ENCODE measurements around the gene YJEFN3. TPM values are rescaled to one million over a fixed set of nuclear protein-coding genes. Genes with fewer than 3 reads are reported as not detected.

Gene YJEFN3
- total RNA-seq, 1 donor from 2014 or later: 5.8 TPM

DNA sequence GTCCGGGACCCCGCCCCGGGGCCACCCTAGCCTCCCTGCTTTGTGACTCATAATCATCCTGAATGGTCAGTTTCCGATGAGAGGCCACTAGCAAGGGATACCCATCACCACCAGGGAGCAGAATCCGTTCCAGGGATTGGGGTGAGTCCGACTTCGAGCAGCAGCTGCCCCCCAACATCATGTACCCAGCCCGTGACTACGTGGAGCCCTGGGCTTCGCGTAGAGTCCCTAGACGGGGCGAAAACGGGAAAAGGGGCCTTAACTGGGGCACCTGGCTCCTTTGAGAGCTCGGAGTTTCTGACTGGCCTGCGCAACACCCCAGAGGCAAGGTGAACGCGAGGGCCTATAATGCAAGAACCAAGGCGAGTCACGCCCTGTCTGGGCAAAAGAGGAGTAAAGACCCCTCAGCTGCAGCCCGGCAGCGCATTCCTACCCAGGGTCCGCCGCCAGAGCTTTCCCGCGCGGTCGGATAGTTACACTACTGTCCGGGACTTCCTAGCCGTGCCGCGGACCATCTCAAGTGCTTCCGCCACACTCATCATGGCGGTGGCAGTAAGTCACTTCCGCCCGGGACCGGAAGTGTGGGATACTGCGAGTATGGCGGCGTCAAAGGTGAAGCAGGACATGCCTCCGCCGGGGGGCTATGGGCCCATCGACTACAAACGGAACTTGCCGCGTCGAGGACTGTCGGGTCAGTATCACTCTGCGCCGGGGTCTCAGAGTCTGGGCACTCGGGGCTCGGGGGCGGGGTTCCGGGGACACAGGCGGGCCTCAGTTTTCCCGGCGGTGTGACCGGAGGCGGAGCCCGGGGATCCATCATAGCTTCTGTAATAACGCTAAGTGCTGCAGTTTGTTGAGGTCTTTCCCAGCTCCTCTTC is 12.8 kb upstream of the YJEFN3 start, which contains the start of gene NDUFA13:
Gene NDUFA13 (plus strand): TSS at position 584 of the 878 bp plus-strand sequence. CDS start 14 bp downstream, at position 598.
- peak; percentile 92 for ATAC-seq (ENCODE audit: poor library complexity)
- DNase-seq: peak; percentile 96
- intact Hi-C loops (cut with DNase I): no loop called here

DNA sequence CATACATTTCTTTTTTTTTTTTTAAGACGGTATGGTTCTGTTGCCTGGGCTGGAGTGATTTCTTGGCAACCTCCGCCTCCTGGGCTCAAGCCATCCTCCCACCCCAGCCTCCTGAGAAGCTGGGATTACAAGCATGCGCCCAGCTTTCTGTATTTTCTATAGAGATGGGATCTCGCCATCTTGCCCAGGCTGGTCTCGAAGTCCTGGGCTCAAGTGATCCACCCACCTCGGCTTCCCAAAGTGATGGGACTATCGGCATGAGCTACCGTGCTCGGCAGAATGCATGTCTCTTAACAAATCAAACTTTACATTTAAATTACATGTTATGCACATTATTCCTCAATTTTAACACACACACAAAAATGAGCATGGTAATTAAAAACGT is 11.5 kb upstream of the YJEFN3 start:
- ATAC-seq (ENCODE audit: poor library complexity): no peak
- no peak for DNase-seq
- intact Hi-C loops (cut with DNase I): no loop called here

DNA sequence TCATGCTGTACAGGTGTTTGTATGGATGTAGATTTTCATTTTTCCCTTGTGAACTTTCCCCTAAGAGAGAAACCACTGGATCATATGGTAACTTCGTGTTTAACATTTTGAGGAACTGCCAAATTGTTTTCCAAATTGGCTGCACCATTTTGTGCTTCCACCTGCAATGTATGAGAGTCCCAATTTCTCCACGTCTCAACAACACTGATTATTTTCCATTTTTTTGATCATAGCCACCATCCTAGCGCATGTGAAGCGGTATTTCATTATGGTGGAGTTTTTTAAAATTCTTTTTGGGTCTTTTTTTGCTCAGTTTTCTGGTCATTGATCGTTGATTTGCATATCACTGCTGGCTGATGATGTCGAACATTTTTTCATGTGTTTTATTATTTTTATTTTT is 7.7 kb upstream of the YJEFN3 start:
- DNase-seq: no peak

DNA sequence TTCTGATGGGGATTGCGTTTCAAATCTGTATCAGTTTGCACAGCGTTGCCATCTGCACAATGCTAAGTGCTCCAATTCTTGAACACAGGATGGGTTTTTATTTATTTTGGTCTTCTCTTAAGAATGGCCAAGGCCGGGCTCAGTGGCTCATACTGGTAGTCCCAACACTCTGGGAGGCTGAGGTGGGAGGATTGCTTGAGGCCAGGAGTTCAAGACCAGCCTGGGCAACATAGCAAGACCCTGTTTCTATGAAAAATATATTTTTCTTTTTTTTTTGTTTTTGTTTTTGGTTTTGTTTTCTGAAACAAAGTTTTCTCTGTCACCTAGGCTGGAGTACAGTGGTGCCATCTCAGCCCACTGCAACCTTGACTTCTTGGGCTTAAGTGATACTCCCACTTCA is 5.5 kb upstream of the YJEFN3 start:
- intact Hi-C loops (cut with DNase I): no loop called here
- DNase-seq: no peak
- no peak for ATAC-seq (ENCODE audit: poor library complexity)

More for the DNA sequence above, 7.7 kb upstream of the YJEFN3 start:
- no peak for ATAC-seq (ENCODE audit: poor library complexity)
- intact Hi-C loops (cut with DNase I): no loop called here

DNA sequence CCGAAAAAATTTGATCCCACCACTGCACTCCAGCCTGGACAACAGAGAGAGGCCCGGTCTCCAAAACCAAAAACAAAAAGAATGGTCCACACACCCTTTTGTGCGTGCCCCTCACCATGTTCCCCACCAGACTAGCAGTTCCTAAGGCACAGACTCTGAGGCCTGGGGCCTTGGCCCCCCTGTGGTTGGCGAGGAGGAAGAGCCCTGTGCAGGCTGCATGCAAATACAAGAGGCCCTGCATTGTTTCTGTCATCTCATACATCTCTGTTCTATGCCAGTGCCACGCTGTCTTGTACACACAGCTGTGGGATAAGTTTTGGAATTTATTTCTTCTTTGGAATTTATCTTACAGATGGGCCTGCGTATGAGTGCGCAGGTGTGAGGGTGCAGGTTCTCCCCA is 4.7 kb upstream of the YJEFN3 start:
- DNase-seq (no peak), ATAC-seq (ENCODE audit: poor library complexity) (no peak)
- intact Hi-C loops (cut with DNase I): no loop called here

DNA sequence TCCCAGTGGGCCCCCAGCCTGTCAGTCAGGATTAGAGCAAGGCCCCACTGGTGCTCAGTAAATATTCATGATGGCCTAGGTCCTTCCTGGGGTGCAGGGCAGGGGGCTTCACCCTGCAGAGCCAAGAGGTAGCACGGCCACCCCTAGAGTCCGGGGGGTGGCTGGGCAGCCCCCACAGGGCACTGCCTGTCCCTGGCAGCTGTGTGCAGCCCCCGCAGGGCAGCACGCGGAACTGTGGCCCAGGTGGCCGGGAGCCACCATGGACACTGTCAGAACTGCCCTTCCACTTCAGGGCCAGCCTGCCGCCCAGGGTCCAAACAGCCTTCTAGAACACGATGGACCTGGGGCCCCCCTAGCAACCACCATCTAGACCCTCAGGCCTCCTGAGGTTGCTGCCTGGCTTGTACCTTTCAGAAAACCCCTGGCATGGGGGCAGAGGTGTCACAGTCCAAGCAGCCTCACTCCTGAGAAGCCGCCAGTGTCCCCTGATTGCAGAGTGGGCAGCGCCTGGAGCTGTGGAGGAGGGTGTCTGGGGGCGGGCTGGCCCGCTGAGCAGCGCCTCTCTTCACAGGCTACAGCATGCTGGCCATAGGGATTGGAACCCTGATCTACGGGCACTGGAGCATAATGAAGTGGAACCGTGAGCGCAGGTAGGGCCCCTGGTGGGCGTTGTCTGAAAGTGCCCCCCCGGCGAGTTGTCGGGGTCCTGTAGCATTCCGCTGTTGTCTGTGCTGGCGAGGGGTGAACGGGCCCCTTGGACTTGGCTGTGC is 2.9 kb upstream of the YJEFN3 start:
- ATAC-seq (ENCODE audit: poor library complexity): no peak
- intact Hi-C loops (cut with DNase I): no loop called here
- DNase-seq: no peak

DNA sequence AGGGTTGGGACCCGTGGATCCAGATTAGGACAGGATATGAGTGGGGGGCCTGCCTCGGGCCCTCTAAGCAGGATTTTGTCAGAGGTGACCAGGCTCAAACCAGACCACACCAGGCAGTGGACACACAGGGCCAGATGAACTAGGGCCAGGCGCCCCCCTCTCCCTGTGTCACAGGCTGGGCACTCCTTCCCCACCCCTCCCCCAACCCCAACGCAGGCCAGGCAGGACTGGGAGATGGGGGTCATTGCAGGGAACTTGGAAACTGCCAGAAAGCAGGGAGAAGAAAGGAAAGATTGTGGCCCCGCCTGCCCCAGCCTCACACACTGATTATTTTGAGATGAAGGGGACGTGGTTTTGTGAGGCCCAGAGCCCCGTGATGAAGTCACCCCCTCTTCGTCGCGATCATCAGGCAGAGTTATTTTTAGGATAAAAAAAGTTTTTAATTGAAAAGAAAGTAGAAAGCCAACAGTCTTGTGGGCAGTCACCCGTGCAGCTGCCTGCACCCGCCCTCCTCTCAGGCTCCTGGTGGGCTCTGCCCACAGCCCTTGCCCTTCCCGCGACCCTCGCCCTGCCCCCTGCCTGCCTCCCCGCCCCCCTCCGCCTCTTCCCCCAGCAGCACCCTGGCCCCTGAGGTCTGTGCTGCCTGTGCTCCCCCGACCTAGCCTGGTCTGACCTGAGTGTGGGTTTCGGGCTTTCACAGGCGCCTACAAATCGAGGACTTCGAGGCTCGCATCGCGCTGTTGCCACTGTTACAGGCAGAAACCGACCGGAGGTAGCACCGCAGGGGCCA is 1.9 kb upstream of the YJEFN3 start:
- DNase-seq: no peak
- intact Hi-C loops (cut with DNase I): no loop called here
- no peak for ATAC-seq (ENCODE audit: poor library complexity)

DNA sequence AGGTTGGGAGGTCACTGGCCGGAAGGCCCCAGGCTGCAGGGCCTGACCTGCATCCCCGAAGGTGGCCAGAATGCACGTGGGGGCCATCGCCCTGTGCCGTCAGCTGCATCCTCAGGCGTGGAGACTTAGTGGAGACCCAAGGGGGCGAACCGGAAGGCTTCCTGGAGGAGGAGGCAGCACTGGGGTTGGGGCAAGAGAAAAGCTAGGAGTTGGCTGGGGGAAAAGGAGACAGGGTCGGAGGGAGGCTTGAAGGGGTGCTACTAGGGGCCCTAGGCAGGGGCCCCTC is 1.4 kb upstream of the YJEFN3 start:
- intact Hi-C loops (cut with DNase I): no loop called here
- DNase-seq (no peak), ATAC-seq (ENCODE audit: poor library complexity) (no peak)

DNA sequence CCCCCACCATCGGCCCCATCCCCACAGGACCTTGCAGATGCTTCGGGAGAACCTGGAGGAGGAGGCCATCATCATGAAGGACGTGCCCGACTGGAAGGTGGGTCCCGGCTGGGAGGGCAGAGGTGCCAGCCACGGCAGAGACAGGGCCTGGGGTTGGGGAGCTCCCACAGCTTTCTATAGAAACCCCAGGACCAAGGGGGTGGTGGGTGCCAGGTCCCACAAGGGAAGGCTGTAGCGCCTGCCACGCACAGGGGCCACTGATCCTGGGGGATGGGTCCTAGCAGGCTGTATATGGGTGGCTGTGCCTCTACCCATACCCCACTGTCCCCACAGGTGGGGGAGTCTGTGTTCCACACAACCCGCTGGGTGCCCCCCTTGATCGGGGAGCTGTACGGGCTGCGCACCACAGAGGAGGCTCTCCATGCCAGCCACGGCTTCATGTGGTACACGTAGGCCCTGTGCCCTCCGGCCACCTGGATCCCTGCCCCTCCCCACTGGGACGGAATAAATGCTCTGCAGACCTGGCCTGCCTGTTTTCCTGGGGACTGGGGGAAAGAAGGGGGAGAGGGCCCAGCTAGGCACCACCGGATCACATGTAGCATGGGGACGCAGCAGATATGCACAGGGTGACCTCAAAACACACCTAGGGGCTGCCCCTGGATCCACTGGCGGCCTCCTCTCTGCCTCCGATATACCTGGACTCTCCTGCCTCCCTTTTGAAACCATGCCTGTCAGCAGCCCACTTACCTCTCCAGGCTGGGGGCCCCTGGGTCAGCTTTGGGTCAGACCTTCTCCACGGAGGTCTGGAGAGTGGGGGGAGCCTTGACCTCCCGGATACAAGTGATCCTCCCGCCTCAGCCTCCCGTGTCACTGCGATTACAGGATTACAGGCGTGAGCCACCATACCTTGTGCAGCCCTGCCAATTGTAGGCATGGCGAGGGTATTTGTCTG is 761 bp upstream of the YJEFN3 start:
- DNase-seq (no peak), ATAC-seq (ENCODE audit: poor library complexity) (no peak)
- intact Hi-C loops (cut with DNase I): no loop called here

DNA sequence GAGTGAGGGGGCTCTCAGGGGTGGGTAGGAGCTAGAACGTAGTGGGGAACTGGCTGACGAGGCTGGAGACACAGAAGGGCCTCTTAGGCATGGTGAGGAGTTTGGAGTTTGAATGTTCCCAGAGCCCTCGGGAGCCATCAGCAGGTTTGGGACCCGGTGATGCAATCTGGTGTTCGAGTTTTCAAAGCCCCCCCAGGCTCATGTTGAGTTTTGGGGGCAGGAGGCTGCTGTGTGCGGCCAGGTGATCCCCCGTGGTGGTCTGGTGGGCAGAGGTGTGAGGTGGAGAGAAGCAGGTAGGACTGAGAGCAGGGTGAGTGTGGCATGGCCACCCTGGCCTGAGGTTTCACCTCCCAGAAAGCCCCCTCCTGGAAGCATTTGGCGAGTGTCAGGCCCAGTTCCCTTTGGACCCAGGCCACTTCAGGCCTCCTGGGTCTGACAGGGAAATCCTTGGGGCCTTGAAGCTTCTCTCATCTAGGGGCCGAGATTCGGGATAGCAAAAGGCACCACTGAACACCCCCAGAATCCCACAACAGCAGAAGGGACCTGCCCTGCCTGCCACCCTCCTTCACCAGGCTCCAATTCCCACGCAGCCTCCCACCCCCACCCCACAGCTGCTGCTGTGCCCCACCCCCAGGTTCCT is 1.2 kb downstream of the YJEFN3 start:
- intact Hi-C loops (cut with DNase I): loop anchor here (10.0 kb wide), 1 partner anchor 415 kb away; no protein-coding TSS in a partner anchor
- ATAC-seq (ENCODE audit: poor library complexity): no peak

DNA sequence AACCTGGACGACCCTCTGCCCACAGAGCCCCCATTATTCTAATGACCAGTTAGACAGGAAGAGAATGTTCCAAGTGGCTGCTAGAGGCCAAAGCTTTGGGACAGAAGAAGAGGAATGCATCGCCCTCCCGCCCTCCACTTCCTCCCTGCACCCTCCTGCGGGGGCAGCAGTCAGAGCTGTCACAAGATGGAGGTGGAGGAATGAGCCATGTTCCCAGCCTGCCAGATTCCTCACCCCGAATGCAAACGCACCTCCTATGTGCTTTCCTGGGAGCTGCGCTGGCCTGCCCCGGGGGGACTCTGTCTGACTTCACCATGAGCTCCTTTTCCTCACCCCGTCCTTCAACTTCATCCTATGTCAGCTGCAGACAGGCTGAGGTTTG is 1.7 kb downstream of the YJEFN3 start:
- DNase-seq: no peak
- ATAC-seq (ENCODE audit: poor library complexity): no peak
- intact Hi-C loops (cut with DNase I): loop anchor here (10.0 kb wide), 1 partner anchor 414 kb away; no protein-coding TSS in a partner anchor

More for the DNA sequence above, 1.2 kb downstream of the YJEFN3 start:
- no peak for DNase-seq

DNA sequence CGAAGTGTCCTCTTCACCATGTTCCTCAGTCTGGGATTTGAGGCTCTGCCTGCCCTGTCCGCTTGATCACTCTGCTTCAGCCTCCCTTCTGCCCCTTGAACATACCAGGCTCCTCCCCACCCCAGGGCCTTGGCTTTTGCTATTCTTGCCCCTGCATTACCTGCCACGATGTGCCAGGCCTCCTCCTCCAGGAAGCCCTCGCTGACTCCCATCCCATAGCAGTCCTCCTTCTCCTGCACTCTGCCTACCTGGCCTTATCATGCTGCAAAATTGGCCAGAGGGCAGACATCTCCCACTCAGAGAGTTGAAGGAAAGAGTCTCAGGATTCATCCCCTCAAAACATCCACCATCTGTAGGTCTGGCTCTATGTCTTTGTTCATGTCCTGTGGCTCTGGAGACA is 2.2 kb downstream of the YJEFN3 start:
- ATAC-seq (ENCODE audit: poor library complexity) (no peak), DNase-seq (no peak)
- intact Hi-C loops (cut with DNase I): loop anchor here (10.0 kb wide), 1 partner anchor 414 kb away; no protein-coding TSS in a partner anchor

DNA sequence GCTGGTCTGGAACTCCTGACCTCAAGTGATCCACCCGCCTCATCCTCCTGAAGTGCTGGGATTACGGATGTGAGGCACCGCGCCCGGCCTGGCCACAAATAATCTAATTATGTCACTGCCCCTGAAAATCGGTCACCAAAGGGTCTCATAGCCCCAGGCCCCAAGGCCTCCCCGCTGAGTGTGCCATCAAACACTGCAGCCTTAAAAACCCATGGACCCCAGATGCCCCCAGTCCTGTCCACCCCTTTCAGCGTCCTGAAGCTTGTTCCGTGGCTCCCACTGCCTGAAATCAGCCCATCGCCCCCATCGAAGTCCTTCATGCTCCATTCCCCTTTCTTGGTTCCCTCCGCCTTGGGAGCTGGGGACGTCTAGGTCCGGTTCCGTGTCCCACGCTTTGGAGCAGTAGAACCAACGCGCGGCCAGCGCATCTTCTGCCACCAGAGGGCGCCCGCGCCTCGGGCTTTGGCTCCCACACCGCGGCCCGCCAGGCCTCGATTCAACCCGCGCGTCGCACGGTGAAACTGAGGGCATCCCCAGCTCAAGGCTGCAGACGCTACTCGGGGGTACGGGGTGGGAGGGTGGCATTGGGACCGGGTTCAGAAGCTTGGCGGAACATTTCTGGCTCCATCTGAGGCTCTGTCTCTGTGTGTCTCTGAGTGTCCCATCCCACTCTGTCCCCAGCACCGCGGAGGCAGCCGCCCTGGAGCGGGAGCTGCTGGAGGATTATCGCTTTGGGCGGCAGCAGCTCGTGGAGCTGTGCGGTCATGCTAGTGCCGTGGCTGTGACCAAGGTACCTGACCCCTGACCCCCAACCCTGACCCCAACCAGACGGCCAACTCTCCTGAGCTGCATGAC is 3.5 kb downstream of the YJEFN3 start:
- ATAC-seq (ENCODE audit: poor library complexity) (peak; percentile 82), DNase-seq (peak; percentile 93)
- intact Hi-C loops (cut with DNase I): loop anchor here (2.0 to 10.0 kb wide), 2 partner anchors 111 to 413 kb away; partner anchors contain the start of gene GMIP

DNA sequence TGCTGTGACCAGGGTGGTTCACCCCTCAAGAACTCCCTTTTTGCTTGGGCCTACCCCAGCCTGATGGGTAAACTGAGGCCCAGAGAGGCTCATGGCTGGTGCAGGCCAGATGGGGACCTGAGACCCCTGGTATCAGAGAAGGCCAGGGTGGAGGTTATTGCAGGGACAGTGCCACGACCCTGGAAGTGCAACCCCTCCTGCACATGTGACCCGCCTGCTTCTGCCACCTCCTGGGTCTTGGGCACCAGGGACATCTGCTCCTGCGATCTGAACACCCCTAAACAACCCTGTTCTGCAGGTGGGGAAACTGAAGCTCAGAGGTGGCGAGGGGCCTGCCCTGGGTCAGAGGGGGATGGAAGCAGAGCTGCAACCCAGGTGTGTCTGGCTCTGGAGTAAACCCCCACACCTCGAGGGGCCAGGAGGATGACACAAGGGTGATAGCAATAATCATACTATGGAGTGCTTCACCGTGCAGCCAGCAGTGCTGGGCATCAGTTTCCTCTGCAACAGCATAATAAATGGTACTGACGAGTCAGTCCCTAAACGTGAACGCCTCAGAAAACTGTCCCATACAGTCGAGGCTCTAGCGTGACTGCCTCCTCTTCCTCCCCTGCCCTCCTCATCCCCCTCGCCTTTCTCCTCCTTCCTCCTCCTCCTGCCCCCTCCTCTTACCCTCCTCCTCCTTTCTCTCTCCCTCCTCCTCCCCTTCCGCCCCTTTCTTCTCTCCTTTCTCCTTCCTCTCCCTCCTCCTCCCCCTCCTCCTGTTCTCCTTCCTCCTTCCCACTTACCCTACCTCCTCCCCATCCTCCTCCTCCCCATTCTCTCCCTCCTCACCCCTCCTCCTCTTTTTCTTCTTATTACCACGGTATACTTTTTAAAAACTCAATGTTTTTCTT is 4.3 kb downstream of the YJEFN3 start:
- intact Hi-C loops (cut with DNase I): loop anchor here (2.0 to 10.0 kb wide), 2 partner anchors 110 to 412 kb away; partner anchors contain the start of gene GMIP
- ATAC-seq (ENCODE audit: poor library complexity): no peak
- DNase-seq: no peak

DNA sequence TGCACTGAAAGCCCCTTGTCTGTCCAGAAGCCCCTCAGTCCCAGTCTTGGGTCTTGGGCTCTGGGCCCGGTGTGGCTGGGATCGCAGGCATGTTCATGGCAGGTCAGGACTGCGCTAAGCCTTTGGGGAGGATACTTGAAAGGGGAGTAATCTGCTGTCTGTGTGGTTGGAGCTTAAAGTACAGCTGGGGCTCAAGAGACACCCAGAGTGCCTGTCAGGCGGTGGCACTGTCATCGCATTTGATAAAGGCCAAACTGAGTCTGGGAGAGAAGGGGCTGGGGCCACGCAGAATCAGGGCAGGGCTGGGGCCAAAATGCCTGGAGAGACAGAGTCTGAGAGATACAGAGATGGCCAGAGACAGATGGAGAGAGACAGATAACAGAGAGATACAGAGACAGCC is 5.1 kb downstream of the YJEFN3 start:
- ATAC-seq (ENCODE audit: poor library complexity) (peak; percentile 13), DNase-seq (no peak)
- intact Hi-C loops (cut with DNase I): loop anchor here (2.0 to 10.0 kb wide), 2 partner anchors 109 to 411 kb away; partner anchors contain the start of gene GMIP
